Thyroid gland (tissue), 4 donors: ENCODE measurements around the gene ORC4.

Experiments
- POLR2A ChIP-seq, 2 donors: fragments of 450-650 bp; IDR thresholded peaks; one replicate each; pipeline ENCODE4 v1.6.1; 2017; ENCODE audit warnings: antibody characterized with exemption in 2 of 2, mild to moderate bottlenecking in 2 of 2, moderate library complexity in 1 of 2
- TF ChIP-seq, protein P1 (sequence below), 6 experiments: fragments of 200-600 bp in 3 of 6; fragments of 450-650 bp in 3 of 6; sonication (generic) in 3 of 6; IDR thresholded peaks; one replicate each; pipeline ENCODE4 v1.5.1; 2016 to 2019; ENCODE audit warnings: antibody characterized with exemption in 6 of 6, mild to moderate bottlenecking in 2 of 6, inconsistent platforms in 1 of 6, moderate library complexity in 1 of 6

DNA sequence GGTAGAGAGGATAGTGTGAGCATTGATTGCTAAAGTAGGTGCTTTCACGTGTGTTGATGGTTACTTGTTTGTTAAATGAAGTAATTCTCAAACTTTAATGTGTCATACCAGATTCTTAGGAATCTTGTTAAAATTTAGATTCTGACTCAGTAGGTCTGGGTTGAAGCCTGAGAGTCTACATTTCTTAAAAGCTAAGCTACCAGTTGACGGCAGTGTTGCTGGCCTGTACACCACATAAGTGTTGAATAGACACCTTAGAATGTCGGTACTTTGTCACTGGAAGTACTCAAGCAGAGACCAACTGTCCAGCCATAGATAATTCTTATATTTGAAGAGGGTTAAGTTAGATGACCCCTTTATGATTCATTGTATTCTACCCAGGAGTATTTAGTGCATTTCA, 95.9 kb downstream of the ORC4 start:
- TF ChIP-seq, protein P1, sequence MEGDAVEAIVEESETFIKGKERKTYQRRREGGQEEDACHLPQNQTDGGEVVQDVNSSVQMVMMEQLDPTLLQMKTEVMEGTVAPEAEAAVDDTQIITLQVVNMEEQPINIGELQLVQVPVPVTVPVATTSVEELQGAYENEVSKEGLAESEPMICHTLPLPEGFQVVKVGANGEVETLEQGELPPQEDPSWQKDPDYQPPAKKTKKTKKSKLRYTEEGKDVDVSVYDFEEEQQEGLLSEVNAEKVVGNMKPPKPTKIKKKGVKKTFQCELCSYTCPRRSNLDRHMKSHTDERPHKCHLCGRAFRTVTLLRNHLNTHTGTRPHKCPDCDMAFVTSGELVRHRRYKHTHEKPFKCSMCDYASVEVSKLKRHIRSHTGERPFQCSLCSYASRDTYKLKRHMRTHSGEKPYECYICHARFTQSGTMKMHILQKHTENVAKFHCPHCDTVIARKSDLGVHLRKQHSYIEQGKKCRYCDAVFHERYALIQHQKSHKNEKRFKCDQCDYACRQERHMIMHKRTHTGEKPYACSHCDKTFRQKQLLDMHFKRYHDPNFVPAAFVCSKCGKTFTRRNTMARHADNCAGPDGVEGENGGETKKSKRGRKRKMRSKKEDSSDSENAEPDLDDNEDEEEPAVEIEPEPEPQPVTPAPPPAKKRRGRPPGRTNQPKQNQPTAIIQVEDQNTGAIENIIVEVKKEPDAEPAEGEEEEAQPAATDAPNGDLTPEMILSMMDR (IDR thresholded peaks at IDR 0.05) = no peak
- TF ChIP-seq POLR2A (IDR thresholded peaks at IDR 0.05) = no peak
